ENCODE results near the gene ABHD17C. TPM values are rescaled to one million over a fixed set of nuclear protein-coding genes. Genes with fewer than 3 reads are reported as not detected.

ABHD17C gene
- total RNA-seq, 1 donor, result 11.6 TPM

- no peaks in the 10 kb centered on the region for H3K9me3 ChIP-seq (ENCODE audit: low read depth, low read length)
- no peaks in the 10 kb centered on the region for H3K4me1 ChIP-seq (ENCODE audit: insufficient read depth, low read length)
- H4K20me1 ChIP-seq (ENCODE audit: insufficient read depth, low read length), result no peaks in the 10 kb centered on the region
- no peak overlapping the region for H3K27ac ChIP-seq (ENCODE audit: low read depth, low read length)
- H3K36me3 ChIP-seq (ENCODE audit: insufficient read depth, low read length), result no peaks in the 10 kb centered on the region
- H2AFZ ChIP-seq (ENCODE audit: low read length), result no peak overlapping the region
- no peak overlapping the region for H3K4me2 ChIP-seq (ENCODE audit: insufficient read depth, low read length)
- no peaks in the 10 kb centered on the region for H3K79me2 ChIP-seq (ENCODE audit: insufficient read depth, low read length)
- no peaks in the 10 kb centered on the region for H3K27me3 ChIP-seq (ENCODE audit: insufficient read depth, low read length)
- peak; percentile 8 for DNase-seq (ENCODE audit: insufficient read length, low spot score, missing footprints)
- H3K4me3 ChIP-seq (ENCODE audit: insufficient read depth, low read length), result no peak overlapping the region
- TF ChIP-seq, protein P1, sequence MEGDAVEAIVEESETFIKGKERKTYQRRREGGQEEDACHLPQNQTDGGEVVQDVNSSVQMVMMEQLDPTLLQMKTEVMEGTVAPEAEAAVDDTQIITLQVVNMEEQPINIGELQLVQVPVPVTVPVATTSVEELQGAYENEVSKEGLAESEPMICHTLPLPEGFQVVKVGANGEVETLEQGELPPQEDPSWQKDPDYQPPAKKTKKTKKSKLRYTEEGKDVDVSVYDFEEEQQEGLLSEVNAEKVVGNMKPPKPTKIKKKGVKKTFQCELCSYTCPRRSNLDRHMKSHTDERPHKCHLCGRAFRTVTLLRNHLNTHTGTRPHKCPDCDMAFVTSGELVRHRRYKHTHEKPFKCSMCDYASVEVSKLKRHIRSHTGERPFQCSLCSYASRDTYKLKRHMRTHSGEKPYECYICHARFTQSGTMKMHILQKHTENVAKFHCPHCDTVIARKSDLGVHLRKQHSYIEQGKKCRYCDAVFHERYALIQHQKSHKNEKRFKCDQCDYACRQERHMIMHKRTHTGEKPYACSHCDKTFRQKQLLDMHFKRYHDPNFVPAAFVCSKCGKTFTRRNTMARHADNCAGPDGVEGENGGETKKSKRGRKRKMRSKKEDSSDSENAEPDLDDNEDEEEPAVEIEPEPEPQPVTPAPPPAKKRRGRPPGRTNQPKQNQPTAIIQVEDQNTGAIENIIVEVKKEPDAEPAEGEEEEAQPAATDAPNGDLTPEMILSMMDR (IDR thresholded peaks at IDR 0.05; ENCODE audit: extremely low read depth, low read depth, low read length), result no peak
Measured at GRCh38 chr15:80769829-80770705, 75.0 kb downstream of the ABHD17C start.

DNA sequence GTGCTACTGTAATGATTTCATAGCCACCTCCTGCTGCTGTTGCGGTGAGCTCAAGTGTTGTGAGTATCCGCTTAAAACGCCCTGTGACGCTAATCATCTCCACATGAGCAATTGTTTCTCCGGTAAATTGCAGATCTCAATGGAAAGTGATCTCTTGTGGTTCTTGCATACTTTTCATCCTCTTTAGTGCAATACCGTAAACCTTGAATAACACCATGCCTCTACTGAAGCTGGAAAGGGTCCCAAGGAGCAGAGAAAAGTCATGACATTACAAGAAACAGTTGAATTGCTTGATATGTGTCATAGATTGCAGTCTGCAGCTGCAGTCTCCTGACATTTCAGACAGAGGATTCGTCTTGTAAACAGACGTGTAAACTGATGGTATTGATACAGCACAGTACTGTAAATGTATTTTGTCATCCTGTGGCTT lies 78.0 kb downstream of the ABHD17C start:
- Histone ChIP-seq H3K9me3 (ENCODE audit: low read depth, low read length) (no peaks in the 10 kb centered on the region), H3K36me3 (ENCODE audit: insufficient read depth, low read length) (no peaks in the 10 kb centered on the region), H2AFZ (ENCODE audit: low read length) (no peak overlapping the region), H3K4me2 (ENCODE audit: insufficient read depth, low read length) (no peak overlapping the region), H3K79me2 (ENCODE audit: insufficient read depth, low read length) (no peaks in the 10 kb centered on the region), H3K4me3 (ENCODE audit: insufficient read depth, low read length) (no peak overlapping the region), H4K20me1 (ENCODE audit: insufficient read depth, low read length) (no peaks in the 10 kb centered on the region), H3K27me3 (ENCODE audit: insufficient read depth, low read length) (no peaks in the 10 kb centered on the region), H3K4me1 (ENCODE audit: insufficient read depth, low read length) (peaks cover 21% of the 10 kb centered on the region), H3K27ac (ENCODE audit: low read depth, low read length) (no peak overlapping the region)
- peak; percentile 57 for DNase-seq (ENCODE audit: insufficient read length, low spot score, missing footprints)
- TF ChIP-seq, protein P1 (IDR thresholded peaks at IDR 0.05; ENCODE audit: extremely low read depth, low read depth, low read length), result no peak

- Histone ChIP-seq H4K20me1 (ENCODE audit: insufficient read depth, low read length) (no peaks in the 10 kb centered on the region), H3K27ac (ENCODE audit: low read depth, low read length) (no peak overlapping the region), H3K9me3 (ENCODE audit: low read depth, low read length) (no peaks in the 10 kb centered on the region), H3K4me2 (ENCODE audit: insufficient read depth, low read length) (no peak overlapping the region), H2AFZ (ENCODE audit: low read length) (no peak overlapping the region), H3K79me2 (ENCODE audit: insufficient read depth, low read length) (no peaks in the 10 kb centered on the region), H3K4me1 (ENCODE audit: insufficient read depth, low read length) (peaks cover 28% of the 10 kb centered on the region), H3K27me3 (ENCODE audit: insufficient read depth, low read length) (no peaks in the 10 kb centered on the region), H3K4me3 (ENCODE audit: insufficient read depth, low read length) (no peak overlapping the region), H3K36me3 (ENCODE audit: insufficient read depth, low read length) (no peaks in the 10 kb centered on the region)
- no peak for DNase-seq (ENCODE audit: insufficient read length, low spot score, missing footprints)
- TF ChIP-seq, protein P1 (IDR thresholded peaks at IDR 0.05; ENCODE audit: extremely low read depth, low read depth, low read length), result no peak
Measured at GRCh38 chr15:80773792-80774352, 78.8 kb downstream of the ABHD17C start.

DNA sequence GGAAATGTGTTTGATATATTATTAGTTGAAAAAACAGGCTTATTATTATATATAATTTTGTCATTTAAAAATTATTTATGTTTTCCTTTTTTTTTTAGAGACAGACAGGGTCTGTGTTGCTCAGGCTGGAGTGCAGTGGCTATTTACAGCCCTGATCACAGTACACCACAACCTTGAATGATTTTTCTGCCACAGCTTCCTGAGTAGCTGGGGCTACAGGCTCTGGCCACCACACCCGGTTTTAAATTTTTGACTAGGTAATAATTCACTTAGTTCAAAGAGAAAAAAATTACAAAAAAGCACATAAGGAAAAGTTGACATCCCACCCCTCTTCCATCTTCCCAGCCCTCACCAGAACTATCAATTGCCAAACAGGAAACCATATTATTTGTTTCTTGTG lies 79.4 kb downstream of the ABHD17C start:
- TF ChIP-seq, protein P1 (IDR thresholded peaks at IDR 0.05; ENCODE audit: extremely low read depth, low read depth, low read length), result no peak
- Histone ChIP-seq H2AFZ (ENCODE audit: low read length) (no peak overlapping the region), H3K9me3 (ENCODE audit: low read depth, low read length) (no peaks in the 10 kb centered on the region), H3K4me3 (ENCODE audit: insufficient read depth, low read length) (no peak overlapping the region), H3K36me3 (ENCODE audit: insufficient read depth, low read length) (no peaks in the 10 kb centered on the region), H3K27me3 (ENCODE audit: insufficient read depth, low read length) (no peaks in the 10 kb centered on the region), H3K4me1 (ENCODE audit: insufficient read depth, low read length) (peaks cover 28% of the 10 kb centered on the region), H3K79me2 (ENCODE audit: insufficient read depth, low read length) (peaks cover under 1% of the 10 kb centered on the region), H3K4me2 (ENCODE audit: insufficient read depth, low read length) (no peak overlapping the region), H4K20me1 (ENCODE audit: insufficient read depth, low read length) (peaks cover under 1% of the 10 kb centered on the region), H3K27ac (ENCODE audit: low read depth, low read length) (no peak overlapping the region)
- no peak for DNase-seq (ENCODE audit: insufficient read length, low spot score, missing footprints)

Measured in osteoblast (primary cell).